ENCODE results near the gene PLA2G2D.

DNA sequence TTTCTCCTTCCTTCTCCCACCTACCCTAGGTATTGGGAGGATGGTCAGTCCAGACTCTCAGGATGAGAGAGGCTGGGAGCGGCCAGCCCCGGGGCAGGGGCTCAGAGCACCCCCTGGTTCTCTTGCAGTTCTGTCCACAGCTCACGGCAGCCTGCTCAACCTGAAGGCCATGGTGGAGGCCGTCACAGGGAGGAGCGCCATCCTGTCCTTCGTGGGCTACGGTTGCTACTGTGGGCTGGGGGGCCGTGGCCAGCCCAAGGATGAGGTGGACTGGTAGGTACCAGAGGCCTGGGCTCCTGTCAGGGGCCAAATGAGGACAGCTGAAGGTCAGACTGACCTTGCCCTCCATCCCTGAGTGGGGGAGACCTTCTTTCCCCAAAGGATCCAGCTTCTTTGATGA is 24.0 kb upstream of the PLA2G2D start:
- TF ChIP-seq MED13 (CRISPR knock-in tag; IDR thresholded peaks at IDR 0.05): no peak
- TF ChIP-seq, protein P1, sequence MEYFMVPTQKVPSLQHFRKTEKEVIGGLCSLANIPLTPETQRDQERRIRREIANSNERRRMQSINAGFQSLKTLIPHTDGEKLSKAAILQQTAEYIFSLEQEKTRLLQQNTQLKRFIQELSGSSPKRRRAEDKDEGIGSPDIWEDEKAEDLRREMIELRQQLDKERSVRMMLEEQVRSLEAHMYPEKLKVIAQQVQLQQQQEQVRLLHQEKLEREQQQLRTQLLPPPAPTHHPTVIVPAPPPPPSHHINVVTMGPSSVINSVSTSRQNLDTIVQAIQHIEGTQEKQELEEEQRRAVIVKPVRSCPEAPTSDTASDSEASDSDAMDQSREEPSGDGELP (IDR thresholded peaks at IDR 0.05; ENCODE audit: borderline replicate concordance, low read depth): no peak
- no peak for TF ChIP-seq HDAC6 (IDR thresholded peaks at IDR 0.05; ENCODE audit: low read depth, low read length)
- TF ChIP-seq ZNF354B (CRISPR knock-in tag; IDR thresholded peaks at IDR 0.05): no peak
- no peak for TF ChIP-seq MAZ (IDR thresholded peaks at IDR 0.05; ENCODE audit: borderline replicate concordance, low read depth, low read length)
- TF ChIP-seq MAZ (CRISPR knock-in tag; IDR thresholded peaks at IDR 0.05; ENCODE audit: low read depth): no peak
- no peak for TF ChIP-seq TBL1XR1 (IDR thresholded peaks at IDR 0.05; ENCODE audit: borderline replicate concordance, low read length, partially characterized antibody)
- TF ChIP-seq, protein P2, sequence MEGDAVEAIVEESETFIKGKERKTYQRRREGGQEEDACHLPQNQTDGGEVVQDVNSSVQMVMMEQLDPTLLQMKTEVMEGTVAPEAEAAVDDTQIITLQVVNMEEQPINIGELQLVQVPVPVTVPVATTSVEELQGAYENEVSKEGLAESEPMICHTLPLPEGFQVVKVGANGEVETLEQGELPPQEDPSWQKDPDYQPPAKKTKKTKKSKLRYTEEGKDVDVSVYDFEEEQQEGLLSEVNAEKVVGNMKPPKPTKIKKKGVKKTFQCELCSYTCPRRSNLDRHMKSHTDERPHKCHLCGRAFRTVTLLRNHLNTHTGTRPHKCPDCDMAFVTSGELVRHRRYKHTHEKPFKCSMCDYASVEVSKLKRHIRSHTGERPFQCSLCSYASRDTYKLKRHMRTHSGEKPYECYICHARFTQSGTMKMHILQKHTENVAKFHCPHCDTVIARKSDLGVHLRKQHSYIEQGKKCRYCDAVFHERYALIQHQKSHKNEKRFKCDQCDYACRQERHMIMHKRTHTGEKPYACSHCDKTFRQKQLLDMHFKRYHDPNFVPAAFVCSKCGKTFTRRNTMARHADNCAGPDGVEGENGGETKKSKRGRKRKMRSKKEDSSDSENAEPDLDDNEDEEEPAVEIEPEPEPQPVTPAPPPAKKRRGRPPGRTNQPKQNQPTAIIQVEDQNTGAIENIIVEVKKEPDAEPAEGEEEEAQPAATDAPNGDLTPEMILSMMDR (CRISPR knock-in tag; IDR thresholded peaks at IDR 0.05): no peak
- TF ChIP-seq ZNF598 (CRISPR knock-in tag; IDR thresholded peaks at IDR 0.05; ENCODE audit: borderline replicate concordance): no peak
- TF ChIP-seq ZNF496 (CRISPR knock-in tag; IDR thresholded peaks at IDR 0.05; ENCODE audit: insufficient replicate concordance): no peak
- TF ChIP-seq HNRNPUL1 (IDR thresholded peaks at IDR 0.05; ENCODE audit: low read depth, low read length): no peak
- no peak for TF ChIP-seq SP2 (CRISPR knock-in tag; IDR thresholded peaks at IDR 0.05)
- TF ChIP-seq, protein P3, sequence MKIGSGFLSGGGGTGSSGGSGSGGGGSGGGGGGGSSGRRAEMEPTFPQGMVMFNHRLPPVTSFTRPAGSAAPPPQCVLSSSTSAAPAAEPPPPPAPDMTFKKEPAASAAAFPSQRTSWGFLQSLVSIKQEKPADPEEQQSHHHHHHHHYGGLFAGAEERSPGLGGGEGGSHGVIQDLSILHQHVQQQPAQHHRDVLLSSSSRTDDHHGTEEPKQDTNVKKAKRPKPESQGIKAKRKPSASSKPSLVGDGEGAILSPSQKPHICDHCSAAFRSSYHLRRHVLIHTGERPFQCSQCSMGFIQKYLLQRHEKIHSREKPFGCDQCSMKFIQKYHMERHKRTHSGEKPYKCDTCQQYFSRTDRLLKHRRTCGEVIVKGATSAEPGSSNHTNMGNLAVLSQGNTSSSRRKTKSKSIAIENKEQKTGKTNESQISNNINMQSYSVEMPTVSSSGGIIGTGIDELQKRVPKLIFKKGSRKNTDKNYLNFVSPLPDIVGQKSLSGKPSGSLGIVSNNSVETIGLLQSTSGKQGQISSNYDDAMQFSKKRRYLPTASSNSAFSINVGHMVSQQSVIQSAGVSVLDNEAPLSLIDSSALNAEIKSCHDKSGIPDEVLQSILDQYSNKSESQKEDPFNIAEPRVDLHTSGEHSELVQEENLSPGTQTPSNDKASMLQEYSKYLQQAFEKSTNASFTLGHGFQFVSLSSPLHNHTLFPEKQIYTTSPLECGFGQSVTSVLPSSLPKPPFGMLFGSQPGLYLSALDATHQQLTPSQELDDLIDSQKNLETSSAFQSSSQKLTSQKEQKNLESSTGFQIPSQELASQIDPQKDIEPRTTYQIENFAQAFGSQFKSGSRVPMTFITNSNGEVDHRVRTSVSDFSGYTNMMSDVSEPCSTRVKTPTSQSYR (CRISPR knock-in tag; IDR thresholded peaks at IDR 0.05; ENCODE audit: borderline replicate concordance): no peak
- no peak for TF ChIP-seq MED1 (CRISPR knock-in tag; IDR thresholded peaks at IDR 0.05)
- TF ChIP-seq SP4 (CRISPR knock-in tag; IDR thresholded peaks at IDR 0.05): no peak
